Keratinocyte (primary cell): Measurements from ENCODE around the gene ANKRD17. TPM values are rescaled to one million over a fixed set of nuclear protein-coding genes. Genes with fewer than 3 reads are reported as not detected.

ENCODE experiments used
- DNase-seq: peaks from one replicate; pipeline ENCODE4 v3.0.0-alpha.2; 2011; ENCODE audit warnings: low read depth, missing footprints, low spot score
- FAIRE-seq: peaks from 2 replicates; lab custom pipeline; 2011; peaks lifted over from hg19 to GRCh38; lab: Jason Lieb, UNC
- H2AFZ ChIP-seq: 2 replicates; pipeline ENCODE4 v1.6.0; 2012; ENCODE audit warnings: low read length, control low read depth, inconsistent platforms; ENCODE audit not compliant: control insufficient read depth
- H3K27ac ChIP-seq: 2 replicates; pipeline ENCODE4 v1.5.1; 2011; ENCODE audit warnings: low read length; ENCODE audit not compliant: control insufficient read depth, insufficient read depth
- H3K27me3 ChIP-seq: 3 replicates; pipeline ENCODE4 v1.6.0; 2011; ENCODE audit warnings: low read length; ENCODE audit not compliant: control insufficient read depth, insufficient read depth; ENCODE audit errors: extremely low read depth
- H3K36me3 ChIP-seq, 2 experiments: 2 replicates in 1 of 2; 3 replicates in 1 of 2; pipeline ENCODE4 v1.5.1; 2011; ENCODE audit warnings: low read length in 2 of 2, mild to moderate bottlenecking in 1 of 2; ENCODE audit not compliant: control insufficient read depth in 2 of 2, insufficient read depth in 2 of 2; ENCODE audit errors: extremely low read depth in 1 of 2
- H3K4me1 ChIP-seq: 3 replicates; pipeline ENCODE4 v1.5.1; 2011; ENCODE audit warnings: low read length; ENCODE audit not compliant: control insufficient read depth, insufficient read depth; ENCODE audit errors: extremely low read depth
- H3K4me2 ChIP-seq: 3 replicates; pipeline ENCODE4 v1.6.0; 2011; ENCODE audit warnings: low read depth, low read length; ENCODE audit not compliant: control insufficient read depth, insufficient read depth; ENCODE audit errors: extremely low read depth
- H3K4me3 ChIP-seq, 3 experiments: fragments of 200-600 bp in 1 of 3; sonication (generic) in 1 of 3; 2 replicates in 2 of 3; 3 replicates in 1 of 3; pipeline ENCODE4 v1.5.1; 2011 to 2016; ENCODE audit warnings: low read length in 3 of 3, mild to moderate bottlenecking in 3 of 3, control low read depth in 2 of 3, inconsistent platforms in 1 of 3, low read depth in 1 of 3, mixed read lengths in 1 of 3, mixed run types in 1 of 3, moderate library complexity in 1 of 3; ENCODE audit not compliant: control insufficient read depth in 2 of 3, insufficient read depth in 2 of 3; ENCODE audit errors: extremely low read depth in 1 of 3
- H3K79me2 ChIP-seq: 2 replicates; pipeline ENCODE4 v1.6.0; 2012; ENCODE audit warnings: low read length; ENCODE audit not compliant: control insufficient read depth, insufficient read depth
- H3K9ac ChIP-seq: 3 replicates; pipeline ENCODE4 v1.6.0; 2011; ENCODE audit warnings: low read length; ENCODE audit not compliant: control insufficient read depth, insufficient read depth; ENCODE audit errors: extremely low read depth
- H3K9me1 ChIP-seq: 3 replicates; pipeline ENCODE4 v1.6.0; 2011; ENCODE audit warnings: low read length; ENCODE audit not compliant: control insufficient read depth, insufficient read depth; ENCODE audit errors: extremely low read depth
- H3K9me3 ChIP-seq: 2 replicates; pipeline ENCODE4 v1.5.1; 2012; ENCODE audit warnings: low read depth, low read length; ENCODE audit not compliant: control insufficient read depth
- H4K20me1 ChIP-seq: 3 replicates; pipeline ENCODE4 v1.6.0; 2011; ENCODE audit warnings: low read length; ENCODE audit not compliant: control insufficient read depth, insufficient read depth; ENCODE audit errors: extremely low read depth
- CTCF ChIP-seq, 3 experiments: IDR thresholded peaks in 1 of 3; conservative IDR thresholded peaks in 1 of 3; optimal IDR thresholded peaks in 1 of 3; 2 replicates in 2 of 3; 3 replicates in 1 of 3; pipeline versions ENCODE3 to v1.5.1; 2011; ENCODE audit warnings: low read length in 3 of 3, mild to moderate bottlenecking in 3 of 3, moderate library complexity in 2 of 3, control low read depth in 1 of 3, inconsistent platforms in 1 of 3; ENCODE audit not compliant: insufficient read depth in 2 of 3; ENCODE audit errors: extremely low read depth in 1 of 3
- EZH2 ChIP-seq: IDR thresholded peaks from one replicate; pipeline ENCODE4 v1.6.1; 2012; ENCODE audit warnings: inconsistent platforms, mild to moderate bottlenecking, low read length, moderate library complexity
- dilution Hi-C: fragments of 300-500 bp; cut with MboI; formaldehyde crosslinking; loops from one replicate; pipeline ENCODE4 v1.7.0; 2020; ENCODE audit warnings: low sequenced_read_pairs; ENCODE audit not compliant: extremely low pct_ligation_motif_present
- polyA plus RNA-seq, 5 experiments: library from polyadenylated mRNA; depleted of rRNA in 3 of 5; stranded (reverse) in 3 of 5; stranded (forward) in 1 of 5; unstranded in 1 of 5; fragments of >200 nt; gene quantifications; 1 replicate in 1 of 5; 2 replicates in 3 of 5; 3 replicates in 1 of 5; pipeline versions ENCODE4 v1.2.1 to v1.2.3, GENCODE V29; 2011 to 2012; ENCODE audit warnings: missing spikeins in 2 of 5, low read depth in 1 of 5, low replicate concordance in 1 of 5

ANKRD17 gene
- polyA plus RNA-seq, 1 donor (not counting 4 experiments of a cell fraction or from before 2014, with no cell fraction given) = 51.5 TPM

DNA sequence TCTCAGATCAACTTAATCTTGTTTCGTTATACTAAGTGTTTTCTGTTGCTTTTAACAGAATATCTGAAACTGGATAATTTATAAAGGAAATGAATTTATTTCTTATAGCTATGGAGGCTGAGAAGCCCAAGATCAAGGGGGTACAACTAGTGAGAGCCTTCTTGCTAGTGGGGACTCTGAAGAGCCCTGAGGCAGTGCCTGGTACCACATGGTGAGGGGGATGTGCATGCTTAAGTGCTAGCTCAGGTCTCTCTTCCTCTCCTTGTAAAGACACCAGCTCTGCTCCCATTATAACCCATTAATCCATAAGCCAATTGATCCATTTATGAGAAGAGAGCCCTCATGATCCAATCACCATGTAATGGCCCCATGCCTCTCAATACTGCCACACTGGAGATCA is 207.0 kb downstream of the ANKRD17 start:
- no peak overlapping the region for H3K4me3 ChIP-seq
- H3K4me1 ChIP-seq = no peaks in the 10 kb centered on the region
- FAIRE-seq = no peak
- no peak overlapping the region for H3K4me2 ChIP-seq
- no peak overlapping the region for H2AFZ ChIP-seq
- no peak overlapping the region for H3K9ac ChIP-seq
- H3K27ac ChIP-seq = no peak overlapping the region
- H3K36me3 ChIP-seq = no peaks in the 10 kb centered on the region
- no peaks in the 10 kb centered on the region for H4K20me1 ChIP-seq
- no peak for DNase-seq
- H3K79me2 ChIP-seq = no peaks in the 10 kb centered on the region
- no peaks in the 10 kb centered on the region for H3K9me3 ChIP-seq
- H3K9me1 ChIP-seq = no peaks in the 10 kb centered on the region
- dilution Hi-C loops = no loop called here
- no peak for TF ChIP-seq EZH2
- no peak for TF ChIP-seq CTCF (optimal IDR thresholded peaks at IDR 0.05 in 1 of 3, IDR thresholded peaks at IDR 0.05 in 1 of 3, conservative IDR thresholded peaks at IDR 0.05 in 1 of 3; ENCODE audit: extremely low read depth in 1 of 3, insufficient read depth in 2 of 3, low read length in 3 of 3)
- no peaks in the 10 kb centered on the region for H3K27me3 ChIP-seq

DNA sequence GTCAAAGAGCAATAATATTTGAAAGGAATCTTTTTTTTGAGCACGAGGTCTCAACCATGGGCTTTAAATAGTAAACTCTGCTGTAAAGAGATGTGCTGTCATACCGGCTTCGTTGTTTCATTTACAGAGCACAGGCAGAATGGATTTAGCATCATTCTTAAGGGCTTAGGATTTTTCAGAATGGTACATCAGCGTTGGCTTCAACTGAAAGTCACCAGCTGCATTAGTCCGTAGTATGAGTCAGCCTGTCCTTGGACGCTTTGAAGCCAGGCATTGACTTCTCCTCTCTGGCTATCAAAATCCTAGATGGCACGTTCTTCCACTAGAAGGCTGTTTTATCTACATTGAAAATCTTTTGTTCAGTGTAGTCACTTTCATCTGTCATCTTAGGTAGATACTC is 212.7 kb downstream of the ANKRD17 start:
- Histone ChIP-seq H3K79me2 (no peaks in the 10 kb centered on the region), H4K20me1 (no peaks in the 10 kb centered on the region), H3K36me3 (no peaks in the 10 kb centered on the region), H3K27ac (no peak overlapping the region), H3K9me3 (no peaks in the 10 kb centered on the region), H3K9me1 (no peaks in the 10 kb centered on the region), H2AFZ (no peak overlapping the region), H3K9ac (no peak overlapping the region), H3K4me2 (no peak overlapping the region), H3K4me3 (no peak overlapping the region), H3K4me1 (no peaks in the 10 kb centered on the region), H3K27me3 (no peaks in the 10 kb centered on the region)
- FAIRE-seq = no peak
- no peak for TF ChIP-seq CTCF (optimal IDR thresholded peaks at IDR 0.05 in 1 of 3, IDR thresholded peaks at IDR 0.05 in 1 of 3, conservative IDR thresholded peaks at IDR 0.05 in 1 of 3; ENCODE audit: extremely low read depth in 1 of 3, insufficient read depth in 2 of 3, low read length in 3 of 3)
- no peak for TF ChIP-seq EZH2
- dilution Hi-C loops = no loop called here
- DNase-seq = no peak
